GM19351 (cell line): Measurements from ENCODE around the gene CXCR6.

Experiments used
- ATAC-seq: cut with Tn5 transposase; IDR thresholded peaks from one replicate; pipeline ENCODE4 v1.9.1; 2021; ENCODE audit warnings: mild to moderate bottlenecking, moderate library complexity; ENCODE audit not compliant: unreplicated experiment

CXCR6 gene

GRCh38 chr3:45943207-45943846, at the start of gene CXCR6:
TSS of gene CXCR6 (plus strand) at chr3:45943464. CDS start at chr3:45946482, 3,018 bp downstream.
- no peak for ATAC-seq

GRCh38 chr3:45894015-45894414, 49.2 kb upstream of the CXCR6 start:
- ATAC-seq, result no peak

- no peak for ATAC-seq
These were observed 47.4 kb upstream of the CXCR6 start for GRCh38 chr3:45895686-45896468.

- ATAC-seq, result no peak
These were observed 46.3 kb upstream of the CXCR6 start for GRCh38 chr3:45896956-45897355.

GRCh38 chr3:45904931-45905330, 38.3 kb upstream of the CXCR6 start:
- no peak for ATAC-seq

GRCh38 chr3:45905755-45906154, 37.5 kb upstream of the CXCR6 start:
- no peak for ATAC-seq

- no peak for ATAC-seq
These were observed 36.4 kb upstream of the CXCR6 start for GRCh38 chr3:45906681-45907407.

GRCh38 chr3:45907769-45908705, 35.2 kb upstream of the CXCR6 start:
- ATAC-seq, result no peak

- ATAC-seq, result no peak
These were observed 34.5 kb upstream of the CXCR6 start for GRCh38 chr3:45908761-45909160.

- ATAC-seq, result no peak
These were observed 33.7 kb upstream of the CXCR6 start for GRCh38 chr3:45909542-45909941.

GRCh38 chr3:45910892-45911291, 32.4 kb upstream of the CXCR6 start:
- no peak for ATAC-seq

GRCh38 chr3:45911511-45912226, 31.6 kb upstream of the CXCR6 start:
- no peak for ATAC-seq

GRCh38 chr3:45912435-45912834, 30.8 kb upstream of the CXCR6 start:
- no peak for ATAC-seq

GRCh38 chr3:45914362-45915058, 28.8 kb upstream of the CXCR6 start:
- no peak for ATAC-seq

- no peak for ATAC-seq
These were observed 28.2 kb upstream of the CXCR6 start for GRCh38 chr3:45915059-45915439.

- ATAC-seq, result peak; percentile 89
These were observed 27.6 kb upstream of the CXCR6 start for GRCh38 chr3:45915518-45916231.

- ATAC-seq, result no peak
These were observed 25.9 kb upstream of the CXCR6 start for GRCh38 chr3:45917146-45917898.
